ENCODE results near the gene MRPL2.
A peak's percentile ranks its signal among the peaks of the same experiment; 100 is the strongest.
"Not testable (repeated sequence)": the region's sequence is repeated elsewhere in the genome, so short reads cannot be mapped to it uniquely, and the experiment has no call there.

The MRPL2 gene

GRCh38 chr6:43052842-43053544 is 6.2 kb downstream of the MRPL2 start:
- Mint-ChIP-seq H3K36me3 (ENCODE audit: low read depth) (peaks cover 76% of the 10 kb centered on the region), H3K4me3 (peak overlapping the region; percentile 94), H3K27ac (peak overlapping the region; percentile 95), H3K9me3 (no peaks in the 10 kb centered on the region), H3K4me1 (ENCODE audit: low read depth) (peaks cover 39% of the 10 kb centered on the region), H3K27me3 (no peaks in the 10 kb centered on the region)
- intact Hi-C loops (cut with micrococcal nuclease): loop anchor here (10.0 kb wide), 1 partner anchor 68 kb away; the partner anchor contains the start of gene PPP2R5D

- intact Hi-C loops (cut with micrococcal nuclease): loop anchor here (10.0 kb wide), 1 partner anchor 68 kb away; the partner anchor contains the start of gene PPP2R5D
- Mint-ChIP-seq H3K36me3 (ENCODE audit: low read depth) (peaks cover 75% of the 10 kb centered on the region), H3K9me3 (no peaks in the 10 kb centered on the region), H3K27me3 (no peaks in the 10 kb centered on the region), H3K4me1 (ENCODE audit: low read depth) (peaks cover 37% of the 10 kb centered on the region), H3K27ac (peak overlapping the region; percentile 95), H3K4me3 (peak overlapping the region; percentile 94)
Measured at GRCh38 chr6:43052225-43052841, 6.9 kb downstream of the MRPL2 start.

- intact Hi-C loops (cut with micrococcal nuclease): loop anchor here (10.0 kb wide), 1 partner anchor 66 kb away; the partner anchor contains the start of gene PPP2R5D
- Mint-ChIP-seq H3K27me3 (no peaks in the 10 kb centered on the region), H3K4me3 (no peak overlapping the region), H3K9me3 (no peaks in the 10 kb centered on the region), H3K36me3 (ENCODE audit: low read depth) (peaks cover 75% of the 10 kb centered on the region), H3K27ac (peak overlapping the region; percentile 5), H3K4me1 (ENCODE audit: low read depth) (peaks cover 37% of the 10 kb centered on the region)
Measured at GRCh38 chr6:43050981-43051380, 8.3 kb downstream of the MRPL2 start.

GRCh38 chr6:43047998-43048397 is 11.2 kb downstream of the MRPL2 start:
- H3K4me1 Mint-ChIP-seq (ENCODE audit: low read depth): peaks cover 24% of the 10 kb centered on the region
- H3K9me3 Mint-ChIP-seq: no peaks in the 10 kb centered on the region
- intact Hi-C loops (cut with micrococcal nuclease): no loop called here
- no peak overlapping the region for H3K27ac Mint-ChIP-seq
- H3K36me3 Mint-ChIP-seq (ENCODE audit: low read depth): peaks cover 81% of the 10 kb centered on the region
- H3K4me3 Mint-ChIP-seq: no peak overlapping the region
- no peaks in the 10 kb centered on the region for H3K27me3 Mint-ChIP-seq

- H3K9me3 Mint-ChIP-seq: no peaks in the 10 kb centered on the region
- intact Hi-C loops (cut with micrococcal nuclease): no loop called here
- peaks cover 1% of the 10 kb centered on the region for H3K4me1 Mint-ChIP-seq (ENCODE audit: low read depth)
- H3K27ac Mint-ChIP-seq: no peak overlapping the region
- H3K36me3 Mint-ChIP-seq (ENCODE audit: low read depth): peaks cover 92% of the 10 kb centered on the region
- H3K4me3 Mint-ChIP-seq: no peak overlapping the region
- H3K27me3 Mint-ChIP-seq: no peaks in the 10 kb centered on the region
Measured at GRCh38 chr6:43045371-43045930, 13.8 kb downstream of the MRPL2 start.

- no peak overlapping the region for H3K27ac Mint-ChIP-seq
- no peaks in the 10 kb centered on the region for H3K4me1 Mint-ChIP-seq (ENCODE audit: low read depth)
- H3K4me3 Mint-ChIP-seq: no peak overlapping the region
- intact Hi-C loops (cut with micrococcal nuclease): no loop called here
- peaks cover 93% of the 10 kb centered on the region for H3K36me3 Mint-ChIP-seq (ENCODE audit: low read depth)
- no peaks in the 10 kb centered on the region for H3K9me3 Mint-ChIP-seq
- H3K27me3 Mint-ChIP-seq: no peaks in the 10 kb centered on the region
Measured at GRCh38 chr6:43043310-43043709, 15.9 kb downstream of the MRPL2 start.

GRCh38 chr6:43041475-43041874 is 17.8 kb downstream of the MRPL2 start:
- H3K4me3 Mint-ChIP-seq; H3K27ac Mint-ChIP-seq; intact Hi-C loops (cut with micrococcal nuclease); H3K9me3 Mint-ChIP-seq; H3K27me3 Mint-ChIP-seq; H3K4me1 Mint-ChIP-seq (ENCODE audit: low read depth): not testable (repeated sequence)
- peaks cover 95% of the 10 kb centered on the region for H3K36me3 Mint-ChIP-seq (ENCODE audit: low read depth)

GRCh38 chr6:43040542-43041257 is 18.5 kb downstream of the MRPL2 start:
- Mint-ChIP-seq H3K9me3 (no peaks in the 10 kb centered on the region), H3K4me1 (ENCODE audit: low read depth) (no peaks in the 10 kb centered on the region), H3K27me3 (no peaks in the 10 kb centered on the region), H3K27ac (no peak overlapping the region), H3K36me3 (ENCODE audit: low read depth) (peaks cover 93% of the 10 kb centered on the region), H3K4me3 (no peak overlapping the region)
- intact Hi-C loops (cut with micrococcal nuclease): no loop called here

GRCh38 chr6:43038727-43039126 is 20.5 kb downstream of the MRPL2 start:
- Mint-ChIP-seq H3K27ac (no peak overlapping the region), H3K27me3 (no peaks in the 10 kb centered on the region), H3K4me1 (ENCODE audit: low read depth) (no peaks in the 10 kb centered on the region), H3K36me3 (ENCODE audit: low read depth) (peaks cover 94% of the 10 kb centered on the region), H3K4me3 (no peak overlapping the region), H3K9me3 (no peaks in the 10 kb centered on the region)
- intact Hi-C loops (cut with micrococcal nuclease): no loop called here

GRCh38 chr6:43037706-43038105 is 21.5 kb downstream of the MRPL2 start:
- H3K4me3 Mint-ChIP-seq: no peak overlapping the region
- intact Hi-C loops (cut with micrococcal nuclease): no loop called here
- no peaks in the 10 kb centered on the region for H3K9me3 Mint-ChIP-seq
- H3K27ac Mint-ChIP-seq: no peak overlapping the region
- no peaks in the 10 kb centered on the region for H3K27me3 Mint-ChIP-seq
- peaks cover 6% of the 10 kb centered on the region for H3K4me1 Mint-ChIP-seq (ENCODE audit: low read depth)
- peaks cover 94% of the 10 kb centered on the region for H3K36me3 Mint-ChIP-seq (ENCODE audit: low read depth)

GRCh38 chr6:43037197-43037596 is 22.0 kb downstream of the MRPL2 start:
- H3K4me1 Mint-ChIP-seq (ENCODE audit: low read depth): peaks cover 6% of the 10 kb centered on the region
- intact Hi-C loops (cut with micrococcal nuclease): no loop called here
- no peak overlapping the region for H3K27ac Mint-ChIP-seq
- no peak overlapping the region for H3K4me3 Mint-ChIP-seq
- no peaks in the 10 kb centered on the region for H3K9me3 Mint-ChIP-seq
- peaks cover 94% of the 10 kb centered on the region for H3K36me3 Mint-ChIP-seq (ENCODE audit: low read depth)
- no peaks in the 10 kb centered on the region for H3K27me3 Mint-ChIP-seq

- peaks cover 94% of the 10 kb centered on the region for H3K36me3 Mint-ChIP-seq (ENCODE audit: low read depth)
- H3K27me3 Mint-ChIP-seq: no peaks in the 10 kb centered on the region
- H3K27ac Mint-ChIP-seq: no peak overlapping the region
- H3K4me1 Mint-ChIP-seq (ENCODE audit: low read depth): peaks cover 6% of the 10 kb centered on the region
- H3K9me3 Mint-ChIP-seq: no peaks in the 10 kb centered on the region
- H3K4me3 Mint-ChIP-seq: no peak overlapping the region
- intact Hi-C loops (cut with micrococcal nuclease): no loop called here
Measured at GRCh38 chr6:43036712-43037111, 22.5 kb downstream of the MRPL2 start.

- intact Hi-C loops (cut with micrococcal nuclease): no loop called here
- no peak overlapping the region for H3K27ac Mint-ChIP-seq
- no peak overlapping the region for H3K4me3 Mint-ChIP-seq
- H3K4me1 Mint-ChIP-seq (ENCODE audit: low read depth): peaks cover 6% of the 10 kb centered on the region
- H3K9me3 Mint-ChIP-seq: no peaks in the 10 kb centered on the region
- peaks cover 94% of the 10 kb centered on the region for H3K36me3 Mint-ChIP-seq (ENCODE audit: low read depth)
- H3K27me3 Mint-ChIP-seq: no peaks in the 10 kb centered on the region
Measured at GRCh38 chr6:43035495-43036194, 23.6 kb downstream of the MRPL2 start.

Data from dendritic cell treated with granulocyte-macrophage colony-stimulating factor and Interleukin-4, amounts not matched to agents 40 ng/mL and 50 ng/mL, for 4 days (primary cell).